OCI-LY7 (cell line): ENCODE results near the gene KCNJ11. TPM values are rescaled to one million over a fixed set of nuclear protein-coding genes. Genes with fewer than 3 reads are reported as not detected.

Experiments
- BruUV-seq: library from RNA; stranded (reverse); fragments of 400-500 nt; replicated peaks from 2 replicates; lab custom pipeline; 2021; lab: Mats Ljungman, UMichigan
- CTCF ChIA-PET: fragments of 300-600 bp; sonication (Branson Sonifier 250); formaldehyde crosslinking; loops from one replicate; lab custom pipeline; 2022; ENCODE audit warnings: antibody characterized with exemption; ENCODE audit not compliant: unreplicated experiment; lab: Charles Lee
- POLR2A ChIA-PET: fragments of 300-600 bp; sonication (Branson Sonifier 250); formaldehyde crosslinking; loops from one replicate; lab custom pipeline; 2022; ENCODE audit warnings: antibody characterized with exemption; lab: Charles Lee
- DNase-seq: peaks from one replicate; pipeline ENCODE4 v3.0.0-alpha.2; 2015; ENCODE audit warnings: low spot score
- H2AFZ ChIP-seq: fragments of 200-600 bp; sonication (generic), shearing (Covaris generic); 2 replicates; pipeline ENCODE4 v1.6.1; 2014; ENCODE audit warnings: mild to moderate bottlenecking, antibody characterized with exemption, low read length, moderate library complexity
- H3K27ac ChIP-seq: fragments of 200-600 bp; sonication (generic); 2 replicates; pipeline ENCODE4 v1.5.1; 2014; ENCODE audit warnings: mixed run types, low read depth, mild to moderate bottlenecking, moderate library complexity, low read length, inconsistent platforms; ENCODE audit not compliant: poor library complexity, severe bottlenecking
- H3K36me3 ChIP-seq: fragments of 200-600 bp; sonication (generic); 2 replicates; pipeline ENCODE4 v1.6.1; 2014; ENCODE audit warnings: mild to moderate bottlenecking, antibody characterized with exemption, low read length, moderate library complexity, mixed read lengths; ENCODE audit not compliant: insufficient read depth
- H3K4me1 ChIP-seq: fragments of 200-600 bp; sonication (generic); 2 replicates; pipeline ENCODE4 v1.5.1; 2014; ENCODE audit warnings: mild to moderate bottlenecking, low read length; ENCODE audit not compliant: insufficient read depth, poor library complexity, severe bottlenecking
- H3K4me2 ChIP-seq: fragments of 200-600 bp; sonication (generic); 2 replicates; pipeline ENCODE4 v1.6.1; 2014; ENCODE audit warnings: mild to moderate bottlenecking, low read length
- H3K4me3 ChIP-seq: fragments of 200-600 bp; sonication (generic); 2 replicates; pipeline ENCODE4 v1.5.1; 2014; ENCODE audit warnings: mild to moderate bottlenecking, low read depth, low read length; ENCODE audit not compliant: poor library complexity, severe bottlenecking
- H3K79me2 ChIP-seq: fragments of 200-600 bp; sonication (generic); 2 replicates; pipeline ENCODE4 v1.6.1; 2016; ENCODE audit warnings: low read depth, mild to moderate bottlenecking, low read length, moderate library complexity, mixed read lengths; ENCODE audit not compliant: insufficient read depth
- H3K9me2 ChIP-seq: fragments of 200-600 bp; sonication (generic); 2 replicates; pipeline ENCODE4 v1.6.1; 2016; ENCODE audit warnings: mild to moderate bottlenecking, low read length, mixed read lengths; ENCODE audit not compliant: insufficient read depth
- H3K9me3 ChIP-seq: fragments of 200-600 bp; sonication (generic); 2 replicates; pipeline ENCODE4 v1.6.1; 2014; ENCODE audit warnings: mild to moderate bottlenecking, mixed run types, low read length, mixed read lengths
- H4K20me1 ChIP-seq: fragments of 200-600 bp; sonication (generic); 2 replicates; pipeline ENCODE4 v1.6.1; 2014; ENCODE audit warnings: mild to moderate bottlenecking, antibody characterized with exemption, low read length, moderate library complexity, mixed read lengths; ENCODE audit not compliant: insufficient read depth
- CTCF ChIP-seq: fragments of 200-600 bp; sonication (generic); conservative IDR thresholded peaks from 2 replicates; pipeline ENCODE4 v1.5.1; 2014; ENCODE audit warnings: mild to moderate bottlenecking, antibody characterized with exemption, low read length, moderate library complexity, mixed read lengths
- EZH2phosphoT487 ChIP-seq: fragments of 200-600 bp; sonication (generic); IDR thresholded peaks from 2 replicates; pipeline ENCODE4 v1.6.1; 2018; ENCODE audit warnings: low read depth, borderline replicate concordance, mild to moderate bottlenecking, mixed run types, antibody characterized with exemption, low read length, moderate library complexity, mixed read lengths
- intact Hi-C: fragments of 100-400 bp; cut with micrococcal nuclease; formaldehyde crosslinking; loops from one replicate; pipeline ENCODE4 v1.10.0; 2022; ENCODE audit not compliant: unreplicated experiment
- total RNA-seq, 2 experiments: library from RNA; depleted of rRNA in 1 of 2; stranded (reverse); fragments of >200 nt in 1 of 2; shearing (Covaris generic) in 1 of 2; gene quantifications; 2 replicates each; pipeline ENCODE4 v1.2.3, GENCODE V29; 2014 to 2022

Gene KCNJ11
- total RNA-seq, 2 experiments from 2014 or later = 7.0 to 8.0 TPM

- H4K20me1 ChIP-seq = no peaks in the 10 kb centered on the region
- no peak for DNase-seq
- H3K4me3 ChIP-seq = no peak overlapping the region
- intact Hi-C loops = no loop called here
- ChIA-PET POLR2A (interaction anchor here (0.6 kb wide), 1 partner anchor 59 kb away, joined by 4 read pairs; no protein-coding TSS in a partner anchor), CTCF (interaction anchor here (0.6 kb wide), 1 partner anchor 34 kb away, joined by 5 read pairs; no protein-coding TSS in a partner anchor)
- no TSS peak for BruUV-seq
- no peaks in the 10 kb centered on the region for H3K79me2 ChIP-seq
- H3K9me2 ChIP-seq = no peaks in the 10 kb centered on the region
- H3K4me1 ChIP-seq = peaks cover 4% of the 10 kb centered on the region
- no peak overlapping the region for H3K27ac ChIP-seq
- no peaks in the 10 kb centered on the region for H3K36me3 ChIP-seq
- no peak overlapping the region for H2AFZ ChIP-seq
- H3K9me3 ChIP-seq = no peaks in the 10 kb centered on the region
- H3K4me2 ChIP-seq = no peak overlapping the region
- TF ChIP-seq CTCF (no peak), EZH2phosphoT487 (no peak)
Measured at GRCh38 chr11:17423533-17424310, 35.3 kb upstream of the KCNJ11 start.

- Histone ChIP-seq H3K4me1 (peaks cover 4% of the 10 kb centered on the region), H3K79me2 (no peaks in the 10 kb centered on the region), H3K9me2 (no peaks in the 10 kb centered on the region), H3K36me3 (no peaks in the 10 kb centered on the region), H3K4me2 (no peak overlapping the region), H2AFZ (no peak overlapping the region), H3K27ac (no peak overlapping the region), H4K20me1 (no peaks in the 10 kb centered on the region), H3K9me3 (no peaks in the 10 kb centered on the region), H3K4me3 (no peak overlapping the region)
- ChIA-PET POLR2A (interaction anchor here (0.6 to 1.3 kb wide), 4 partner anchors 9 to 95 kb away, joined by 3 to 4 read pairs (median 3); no protein-coding TSS in a partner anchor), CTCF (no interaction called here)
- TF ChIP-seq EZH2phosphoT487 = no peak
- TF ChIP-seq CTCF = no peak
- no TSS peak for BruUV-seq
- intact Hi-C loops = no loop called here
- no peak for DNase-seq
Measured at GRCh38 chr11:17421781-17422180, 33.3 kb upstream of the KCNJ11 start.
